ENCODE data around the gene SPATA2.
"Not testable (repeated sequence)": the region's sequence is repeated elsewhere in the genome, so short reads cannot be mapped to it uniquely, and the experiment has no call there.

The SPATA2 gene

GRCh38 chr20:49915380-49916145 lies at the start of gene SPATA2:
SPATA2 (minus strand) TSS chr20:49915529; CDS start chr20:49908490, 7,039 bp downstream.
- DNase-seq (ENCODE audit: low read depth in 2 of 2): peak; percentile 83 to 91

GRCh38 chr20:49961413-49961812 lies 46.1 kb upstream of the SPATA2 start:
- no peak for DNase-seq (ENCODE audit: low read depth in 2 of 2)

- not testable (repeated sequence) for DNase-seq (ENCODE audit: low read depth in 2 of 2)
These were observed 42.0 kb upstream of the SPATA2 start for GRCh38 chr20:49957089-49957938.

GRCh38 chr20:49956689-49957088 lies 41.4 kb upstream of the SPATA2 start:
- DNase-seq (ENCODE audit: low read depth in 2 of 2): no peak

GRCh38 chr20:49955830-49956396 lies 40.6 kb upstream of the SPATA2 start:
- DNase-seq (ENCODE audit: low read depth in 2 of 2): not testable (repeated sequence)

- no peak for DNase-seq (ENCODE audit: low read depth in 2 of 2)
These were observed 39.8 kb upstream of the SPATA2 start for GRCh38 chr20:49955167-49955566.

- DNase-seq (ENCODE audit: low read depth in 2 of 2): no peak
These were observed 35.8 kb upstream of the SPATA2 start for GRCh38 chr20:49951151-49951550.

GRCh38 chr20:49948809-49949507 lies 33.6 kb upstream of the SPATA2 start:
- no peak for DNase-seq (ENCODE audit: low read depth in 2 of 2)

GRCh38 chr20:49948178-49948577 lies 32.8 kb upstream of the SPATA2 start:
- DNase-seq (ENCODE audit: low read depth in 2 of 2): no peak

- no peak for DNase-seq (ENCODE audit: low read depth in 2 of 2)
These were observed 30.6 kb upstream of the SPATA2 start for GRCh38 chr20:49945701-49946477.

GRCh38 chr20:49945306-49945700 lies 30.0 kb upstream of the SPATA2 start:
- no peak for DNase-seq (ENCODE audit: low read depth in 2 of 2)

- DNase-seq (ENCODE audit: low read depth in 2 of 2): no peak
These were observed 27.6 kb upstream of the SPATA2 start for GRCh38 chr20:49942942-49943341.

GRCh38 chr20:49942303-49942702 lies 27.0 kb upstream of the SPATA2 start:
- DNase-seq (ENCODE audit: low read depth in 2 of 2): no peak

- DNase-seq (ENCODE audit: low read depth in 2 of 2): no peak
These were observed 26.1 kb upstream of the SPATA2 start for GRCh38 chr20:49941456-49941855.

GRCh38 chr20:49938173-49939163 lies 23.1 kb upstream of the SPATA2 start:
- no peak for DNase-seq (ENCODE audit: low read depth in 2 of 2)

GRCh38 chr20:49937027-49937929 lies 21.9 kb upstream of the SPATA2 start:
- DNase-seq (ENCODE audit: low read depth in 2 of 2): no peak

GRCh38 chr20:49936153-49937026 lies 21.1 kb upstream of the SPATA2 start, which contains the start of gene RNF114:
RNF114 (plus strand) TSS chr20:49936397; CDS start chr20:49936413, 16 bp downstream.
- peak; percentile 79 to 82 for DNase-seq (ENCODE audit: low read depth in 2 of 2)

- DNase-seq (ENCODE audit: low read depth in 2 of 2): no peak
These were observed 20.4 kb upstream of the SPATA2 start for GRCh38 chr20:49935746-49936152.
